B cell (primary cell): ENCODE measurements around the gene NDOR1. TPM values are rescaled to one million over a fixed set of nuclear protein-coding genes. Genes with fewer than 3 reads are reported as not detected.

ENCODE experiments used
- ATAC-seq: fragments of 200-7000 bp; cut with Tn5 transposase; one replicate; pipeline ENCODE4 v1.10.0; 2021; ENCODE audit warnings: low read depth, mild to moderate bottlenecking, moderate number of reproducible peaks, moderate library complexity
- CTCF ChIA-PET: fragments of 350-600 bp; sonication (Branson Sonifier 250); formaldehyde crosslinking; loops from one replicate; lab custom pipeline; 2021; ENCODE audit warnings: antibody characterized with exemption, inconsistent platforms; lab: Charles Lee
- POLR2A ChIA-PET: fragments of 350-600 bp; sonication (Branson Sonifier 250); formaldehyde crosslinking; loops from one replicate; lab custom pipeline; 2021; ENCODE audit warnings: antibody characterized with exemption; lab: Charles Lee
- DNase-seq: peaks from one replicate; pipeline ENCODE4 v3.0.0; 2013
- H2AFZ ChIP-seq: 2 replicates; pipeline ENCODE4 v1.6.1; 2012; ENCODE audit warnings: mild to moderate bottlenecking, low read depth, low read length; ENCODE audit not compliant: insufficient read depth, poor library complexity, severe bottlenecking
- H3K27ac ChIP-seq, 2 donors: 1 replicate in 1 of 2; 2 replicates in 1 of 2; pipeline ENCODE4 v1.5.1; 2012 to 2013; ENCODE audit warnings: low read length in 2 of 2, mild to moderate bottlenecking in 2 of 2, moderate library complexity in 1 of 2
- H3K27me3 ChIP-seq, 4 experiments: fragments of 200-600 bp in 1 of 4; sonication (generic) in 1 of 4; replicated peaks in 1 of 4; 1 replicate in 2 of 4; 2 replicates in 2 of 4; pipeline versions ENCODE4 v1.6.1 to v1.7.0; 2013 to 2016; ENCODE audit warnings: low read length in 3 of 4, mild to moderate bottlenecking in 2 of 4, mixed read lengths in 1 of 4, moderate library complexity in 1 of 4; ENCODE audit not compliant: insufficient read depth in 4 of 4, control insufficient read depth in 3 of 4; ENCODE audit errors: control extremely low read depth in 1 of 4
- H3K36me3 ChIP-seq, 2 experiments: replicated peaks in 1 of 2; 1 replicate in 1 of 2; 2 replicates in 1 of 2; pipeline versions ENCODE4 v1.6.1 to v1.7.1; 2013; ENCODE audit warnings: low read length in 1 of 2; ENCODE audit not compliant: insufficient read depth in 2 of 2, control insufficient read depth in 1 of 2; ENCODE audit errors: control extremely low read depth in 1 of 2, extremely low read depth in 1 of 2
- H3K4me1 ChIP-seq, 2 donors: fragments of 200-600 bp in 1 of 2; sonication (generic) in 1 of 2; 1 replicate in 1 of 2; 2 replicates in 1 of 2; pipeline versions ENCODE4 v1.5.1 to v1.6.1; 2013 to 2017; ENCODE audit warnings: low read length in 2 of 2; ENCODE audit not compliant: control insufficient read depth in 2 of 2, insufficient read depth in 2 of 2
- H3K4me2 ChIP-seq: replicated peaks from 2 replicates; pipeline ENCODE3; 2012; ENCODE audit warnings: mild to moderate bottlenecking, low read depth, low read length; ENCODE audit not compliant: poor library complexity, severe bottlenecking
- H3K4me3 ChIP-seq, 5 experiments: fragments of 200-600 bp in 1 of 5; sonication (generic) in 1 of 5; 1 replicate in 3 of 5; 2 replicates in 2 of 5; pipeline versions ENCODE4 v1.5.1 to v1.7.0; 2011 to 2016; ENCODE audit warnings: low read length in 4 of 5, mild to moderate bottlenecking in 4 of 5, low read depth in 2 of 5, control low read depth in 1 of 5, moderate library complexity in 1 of 5; ENCODE audit not compliant: insufficient read depth in 1 of 5; ENCODE audit errors: control extremely low read depth in 1 of 5, extremely low read depth in 1 of 5
- H3K79me2 ChIP-seq: fragments of 200-600 bp; sonication (generic); one replicate; pipeline ENCODE4 v1.6.0; 2016; ENCODE audit warnings: low read length; ENCODE audit not compliant: control insufficient read depth, insufficient read depth
- H3K9ac ChIP-seq: fragments of 200-600 bp; sonication (generic); 2 replicates; pipeline ENCODE4 v1.6.1; 2017; ENCODE audit warnings: mild to moderate bottlenecking, low read length, moderate library complexity
- H3K9me3 ChIP-seq, 3 donors: one replicate each; pipeline versions ENCODE4 v1.6.1 to v1.7.1; 2013; ENCODE audit warnings: low read length in 2 of 3; ENCODE audit not compliant: control insufficient read depth in 2 of 3, insufficient read depth in 1 of 3; ENCODE audit errors: control extremely low read depth in 1 of 3
- H4K20me1 ChIP-seq: 2 replicates; pipeline ENCODE4 v1.6.0; 2012; ENCODE audit warnings: mild to moderate bottlenecking, low read length; ENCODE audit not compliant: insufficient read depth, control insufficient read depth, poor library complexity, severe bottlenecking
- H3K27ac Mint-ChIP-seq: one replicate; pipeline ENCODE4 v1.8.0; 2021; ENCODE audit warnings: mixed read lengths
- H3K27me3 Mint-ChIP-seq: one replicate; pipeline ENCODE4 v1.8.0; 2021; ENCODE audit warnings: mixed read lengths
- H3K4me1 Mint-ChIP-seq: one replicate; pipeline ENCODE4 v1.8.0; 2021; ENCODE audit warnings: mixed read lengths
- H3K4me3 Mint-ChIP-seq: one replicate; pipeline ENCODE4 v1.8.0; 2021; ENCODE audit warnings: mixed read lengths
- H3K9me3 Mint-ChIP-seq: one replicate; pipeline ENCODE4 v1.8.0; 2022; ENCODE audit warnings: mixed read lengths; ENCODE audit not compliant: insufficient read depth
- EZH2 ChIP-seq: IDR thresholded peaks from 2 replicates; pipeline ENCODE4 v1.6.1; 2012; ENCODE audit warnings: borderline replicate concordance, low read depth, mild to moderate bottlenecking, moderate library complexity, low read length; ENCODE audit not compliant: insufficient read depth, poor library complexity, severe bottlenecking
- WGBS: methylation state at CpG from one replicate; pipeline ENCODE4 v1.1.5; 2013; ENCODE audit warnings: missing lambda C conversion rate; ENCODE audit not compliant: insufficient coverage; 5-methylcytosine and 5-hydroxymethylcytosine counted together
- intact Hi-C: fragments of 100-400 bp; cut with micrococcal nuclease; formaldehyde crosslinking; loops from one replicate; pipeline ENCODE4 v1.10.0; 2022
- polyA plus RNA-seq: library from polyadenylated mRNA; depleted of rRNA; stranded (reverse); fragments of >200 nt; gene quantifications from 2 replicates; pipeline ENCODE4 v1.2.3, GENCODE V29; 2012
- total RNA-seq, 2 donors: library from RNA; stranded (reverse); fragments of 120-200 nt in 1 of 2; gene quantifications; 1 replicate in 1 of 2; 2 replicates in 1 of 2; pipeline versions ENCODE4 v1.2.3 to v1.2.4, GENCODE V29; 2013 to 2022
- TF ChIP-seq, protein P1 (sequence below): fragments of 200-600 bp; IDR thresholded peaks from one replicate; pipeline ENCODE4 v1.8.0; 2022; ENCODE audit warnings: antibody characterized with exemption, mild to moderate bottlenecking

The NDOR1 gene
- total and polyA plus RNA-seq, 2 donors (not counting 1 experiment from before 2014, with no cell fraction given), result 36.4 to 40.9 TPM

DNA sequence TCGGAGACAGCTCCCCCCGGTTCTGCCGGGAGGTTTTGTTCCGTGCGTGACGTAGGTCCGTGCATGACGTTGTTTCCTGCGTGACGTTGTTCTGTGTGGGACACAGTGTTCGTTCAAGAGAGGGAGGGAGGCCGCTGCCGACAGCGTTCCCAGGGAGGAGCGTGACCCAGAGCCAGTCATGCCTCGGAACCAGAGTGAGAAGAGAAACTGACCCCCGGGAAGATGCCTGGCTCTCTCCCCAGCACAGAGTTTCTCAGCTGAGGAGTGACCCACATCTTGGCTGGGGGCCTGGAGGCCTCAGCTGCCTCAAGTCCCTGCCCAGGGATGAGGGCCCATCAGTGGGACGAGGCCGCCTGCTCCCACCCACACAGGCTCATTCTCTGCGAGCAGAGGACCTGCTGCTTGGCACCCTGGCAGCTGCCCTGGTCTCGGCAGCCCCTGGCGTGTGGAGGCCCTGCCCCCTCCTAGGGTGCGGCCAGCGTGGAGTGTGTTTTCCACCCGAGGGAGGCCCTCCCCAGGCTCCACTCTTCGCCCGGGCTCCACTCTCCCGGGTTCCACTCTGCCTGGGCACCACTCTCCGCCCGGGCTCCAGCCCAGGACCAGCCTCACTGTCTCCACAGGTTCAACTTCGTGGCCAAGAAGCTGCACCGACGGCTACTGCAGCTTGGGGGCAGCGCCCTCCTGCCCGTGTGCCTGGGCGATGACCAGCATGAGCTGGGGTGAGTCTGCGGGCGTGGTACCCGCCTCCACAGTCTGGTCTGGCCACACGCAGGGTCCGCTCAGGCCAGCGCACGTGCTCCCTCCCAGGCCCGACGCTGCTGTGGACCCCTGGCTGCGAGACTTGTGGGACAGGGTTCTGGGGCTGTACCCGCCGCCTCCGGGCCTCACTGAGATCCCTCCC, 7.9 kb downstream of the NDOR1 start:
- no peaks in the 10 kb centered on the region for H3K27me3 Mint-ChIP-seq
- WGBS, result 96% methylated on average over 47 of the region's 49 CpGs
- intact Hi-C loops, result no loop called here
- Histone ChIP-seq H3K4me3 (no peak overlapping the region), H2AFZ (no peak overlapping the region), H3K4me1 (no peaks in the 10 kb centered on the region), H3K79me2 (peaks cover 3% of the 10 kb centered on the region), H3K36me3 (no peaks in the 10 kb centered on the region), H4K20me1 (no peaks in the 10 kb centered on the region), H3K4me2 (no peak overlapping the region), H3K27ac (no peak overlapping the region), H3K9me3 (no peaks in the 10 kb centered on the region), H3K27me3 (no peaks in the 10 kb centered on the region), H3K9ac (no peak overlapping the region)
- ChIA-PET POLR2A (interaction anchor here (1.2 kb wide), 1 partner anchor 10 kb away, joined by 4 read pairs; no protein-coding TSS in a partner anchor), CTCF (no interaction called here)
- H3K9me3 Mint-ChIP-seq, result no peaks in the 10 kb centered on the region
- H3K4me1 Mint-ChIP-seq, result no peaks in the 10 kb centered on the region
- no peak for ATAC-seq
- no peak for TF ChIP-seq EZH2
- TF ChIP-seq, protein P1, sequence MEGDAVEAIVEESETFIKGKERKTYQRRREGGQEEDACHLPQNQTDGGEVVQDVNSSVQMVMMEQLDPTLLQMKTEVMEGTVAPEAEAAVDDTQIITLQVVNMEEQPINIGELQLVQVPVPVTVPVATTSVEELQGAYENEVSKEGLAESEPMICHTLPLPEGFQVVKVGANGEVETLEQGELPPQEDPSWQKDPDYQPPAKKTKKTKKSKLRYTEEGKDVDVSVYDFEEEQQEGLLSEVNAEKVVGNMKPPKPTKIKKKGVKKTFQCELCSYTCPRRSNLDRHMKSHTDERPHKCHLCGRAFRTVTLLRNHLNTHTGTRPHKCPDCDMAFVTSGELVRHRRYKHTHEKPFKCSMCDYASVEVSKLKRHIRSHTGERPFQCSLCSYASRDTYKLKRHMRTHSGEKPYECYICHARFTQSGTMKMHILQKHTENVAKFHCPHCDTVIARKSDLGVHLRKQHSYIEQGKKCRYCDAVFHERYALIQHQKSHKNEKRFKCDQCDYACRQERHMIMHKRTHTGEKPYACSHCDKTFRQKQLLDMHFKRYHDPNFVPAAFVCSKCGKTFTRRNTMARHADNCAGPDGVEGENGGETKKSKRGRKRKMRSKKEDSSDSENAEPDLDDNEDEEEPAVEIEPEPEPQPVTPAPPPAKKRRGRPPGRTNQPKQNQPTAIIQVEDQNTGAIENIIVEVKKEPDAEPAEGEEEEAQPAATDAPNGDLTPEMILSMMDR, result no peak
- no peak overlapping the region for H3K4me3 Mint-ChIP-seq
- H3K27ac Mint-ChIP-seq, result no peak overlapping the region
- DNase-seq, result no peak

DNA sequence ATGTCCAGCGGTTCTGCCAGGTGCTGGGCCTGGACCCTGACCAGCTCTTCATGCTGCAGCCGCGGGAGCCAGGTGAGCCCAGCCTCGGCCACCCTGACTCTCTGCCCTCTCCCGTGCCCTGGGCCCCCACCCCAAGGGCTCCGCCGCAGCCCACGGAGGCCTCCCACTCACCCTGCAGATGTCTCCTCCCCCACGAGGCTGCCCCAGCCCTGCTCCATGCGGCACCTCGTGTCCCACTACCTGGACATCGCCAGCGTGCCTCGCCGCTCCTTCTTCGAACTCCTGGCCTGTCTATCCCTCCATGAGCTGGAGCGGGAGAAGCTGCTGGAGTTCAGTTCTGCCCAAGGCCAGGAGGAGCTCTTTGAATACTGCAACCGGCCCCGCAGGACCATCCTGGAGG, 9.1 kb downstream of the NDOR1 start:
- Histone ChIP-seq H2AFZ (no peak overlapping the region), H3K27ac (no peak overlapping the region), H3K9me3 (no peaks in the 10 kb centered on the region), H3K79me2 (peaks cover 3% of the 10 kb centered on the region), H3K4me1 (no peaks in the 10 kb centered on the region), H4K20me1 (no peaks in the 10 kb centered on the region), H3K27me3 (no peaks in the 10 kb centered on the region), H3K4me3 (no peak overlapping the region), H3K36me3 (no peaks in the 10 kb centered on the region), H3K4me2 (no peak overlapping the region), H3K9ac (no peak overlapping the region)
- H3K9me3 Mint-ChIP-seq, result no peaks in the 10 kb centered on the region
- ChIA-PET CTCF (no interaction called here), POLR2A (interaction anchor here (1.2 kb wide), 1 partner anchor 8 kb away, joined by 4 read pairs; no protein-coding TSS in a partner anchor)
- no peak overlapping the region for H3K4me3 Mint-ChIP-seq
- TF ChIP-seq, protein P1, result no peak
- no peak for TF ChIP-seq EZH2
- 96% methylated on average over 19 of the region's 19 CpGs for WGBS
- H3K4me1 Mint-ChIP-seq, result no peaks in the 10 kb centered on the region
- no peak for ATAC-seq
- H3K27me3 Mint-ChIP-seq, result no peaks in the 10 kb centered on the region
- no peak for DNase-seq
- intact Hi-C loops, result no loop called here
- no peak overlapping the region for H3K27ac Mint-ChIP-seq
